K562 (cell line): Measurements from ENCODE around the gene RALB. TPM values are rescaled to one million over a fixed set of nuclear protein-coding genes. Genes with fewer than 3 reads are reported as not detected.

Experiments
- CBFA2T3 ChIP-seq: fragments of 450-650 bp; IDR thresholded peaks from 2 replicates; pipeline ENCODE4 v1.6.1; 2017
- CHD7 ChIP-seq: fragments of 200-600 bp; sonication (generic); IDR thresholded peaks from one replicate; pipeline ENCODE4 v1.6.1; 2012; ENCODE audit warnings: mild to moderate bottlenecking, low read depth, low read length, inconsistent platforms
- E2F8 ChIP-seq: fragments of 450-650 bp; IDR thresholded peaks from 2 replicates; pipeline ENCODE4 v1.7.1; 2018; ENCODE audit warnings: mild to moderate bottlenecking, low read depth; ENCODE audit not compliant: partially characterized antibody
- POLR2A ChIP-seq: fragments of 450-650 bp; conservative IDR thresholded peaks from 2 replicates; pipeline ENCODE4 v1.6.1; 2016
- PRDM10 ChIP-seq: fragments of 450-650 bp; IDR thresholded peaks from 2 replicates; pipeline ENCODE4 v1.6.1; 2018; ENCODE audit not compliant: partially characterized antibody
- STAG1 ChIP-seq: sonication (generic); formaldehyde crosslinking; IDR thresholded peaks from 2 replicates; pipeline ENCODE4 v1.5.0; 2020; ENCODE audit warnings: missing genetic modification reagents, borderline replicate concordance
- polyA plus RNA-seq, 8 experiments: library from polyadenylated mRNA; depleted of rRNA in 4 of 8; stranded (reverse) in 5 of 8; unstranded in 3 of 8; fragments of >200 nt; fragmentation: Nextera tagmentation in 2 of 8; fragmentation: Illumina TruSeq in 1 of 8; extraction: Ambion mirVana in 2 of 8; extraction: Trizol in 1 of 8; gene quantifications; 2 replicates each; pipeline versions ENCODE4 v1.2.1 to v1.2.3, GENCODE V29; 2011 to 2014; ENCODE audit warnings: inconsistent platforms in 1 of 8, missing spikeins in 1 of 8
- total RNA-seq, 7 experiments: library from RNA; depleted of rRNA in 6 of 7; stranded (reverse); fragments of >200 nt in 6 of 7; fragmentation: Illumina TruSeq in 2 of 7; extraction: Trizol in 2 of 7; gene quantifications; 2 replicates each; pipeline versions ENCODE4 v1.2.1 to v1.2.3, GENCODE V29; 2011 to 2021; ENCODE audit warnings: low replicate concordance in 1 of 7

The RALB gene
- total and polyA plus RNA-seq, 9 of the 15 experiments (the other 6 are each of a cell fraction or from before 2014, with no cell fraction given) = 14.8 to 65.6 (median 38.4) TPM

- no peak for TF ChIP-seq E2F8
- no peak for TF ChIP-seq CHD7
- TF ChIP-seq STAG1 (CRISPR knock-in tag) = no peak
- no peak for TF ChIP-seq POLR2A
- peak; percentile 83 for TF ChIP-seq CBFA2T3
- TF ChIP-seq PRDM10 = no peak
These were observed 45.7 kb downstream of the RALB start (continued) for GRCh38 chr2:120298173-120298835.
